HG03469 (cell line): Measurements from ENCODE around the gene CHIC2.

ENCODE experiments used
- ATAC-seq: cut with Tn5 transposase; IDR thresholded peaks from one replicate; pipeline ENCODE4 v1.9.1; 2021; ENCODE audit warnings: mild to moderate bottlenecking, moderate library complexity, moderate number of reproducible peaks; ENCODE audit not compliant: unreplicated experiment

CHIC2 gene

GRCh38 chr4:54014666-54015160 lies 49.7 kb downstream of the CHIC2 start:
- ATAC-seq: no peak

GRCh38 chr4:54011201-54011600 lies 53.2 kb downstream of the CHIC2 start:
- ATAC-seq: no peak

GRCh38 chr4:54006755-54007154 lies 57.6 kb downstream of the CHIC2 start:
- ATAC-seq: no peak

- no peak for ATAC-seq
These were observed 58.9 kb downstream of the CHIC2 start for GRCh38 chr4:54005475-54005874.

- no peak for ATAC-seq
These were observed 59.9 kb downstream of the CHIC2 start for GRCh38 chr4:54004463-54004862.

- no peak for ATAC-seq
These were observed 62.6 kb downstream of the CHIC2 start for GRCh38 chr4:54001668-54002365.

- no peak for ATAC-seq
These were observed 66.5 kb downstream of the CHIC2 start for GRCh38 chr4:53997898-53998297.

GRCh38 chr4:53994382-53995102 lies 69.9 kb downstream of the CHIC2 start:
- no peak for ATAC-seq

GRCh38 chr4:53992785-53993184 lies 71.6 kb downstream of the CHIC2 start:
- ATAC-seq: no peak

- ATAC-seq: no peak
These were observed 72.6 kb downstream of the CHIC2 start for GRCh38 chr4:53991821-53992220.

GRCh38 chr4:53990641-53991040 lies 73.8 kb downstream of the CHIC2 start:
- no peak for ATAC-seq

- no peak for ATAC-seq
These were observed 76.6 kb downstream of the CHIC2 start for GRCh38 chr4:53987761-53988171.

- no peak for ATAC-seq
These were observed 78.3 kb downstream of the CHIC2 start for GRCh38 chr4:53986062-53986461.

- ATAC-seq: no peak
These were observed 82.8 kb downstream of the CHIC2 start for GRCh38 chr4:53981567-53981966.

- ATAC-seq: no peak
These were observed 83.3 kb downstream of the CHIC2 start for GRCh38 chr4:53981066-53981465.

- ATAC-seq: no peak
These were observed 89.8 kb downstream of the CHIC2 start for GRCh38 chr4:53974561-53974960.

- ATAC-seq: no peak
These were observed 96.4 kb downstream of the CHIC2 start for GRCh38 chr4:53967986-53968385.

- ATAC-seq: no peak
These were observed 100.6 kb downstream of the CHIC2 start for GRCh38 chr4:53963781-53964180.

- ATAC-seq: no peak
These were observed 101.1 kb downstream of the CHIC2 start for GRCh38 chr4:53963336-53963735.

GRCh38 chr4:53962516-53963225 lies 101.7 kb downstream of the CHIC2 start:
- no peak for ATAC-seq

- no peak for ATAC-seq
These were observed 103.1 kb downstream of the CHIC2 start for GRCh38 chr4:53961351-53961750.

GRCh38 chr4:53960843-53961242 lies 103.6 kb downstream of the CHIC2 start:
- no peak for ATAC-seq
